ENCODE data around the gene SALL2. TPM values are rescaled to one million over a fixed set of nuclear protein-coding genes. Genes with fewer than 3 reads are reported as not detected.

SALL2 gene
- total and polyA plus RNA-seq, 2 of the 8 experiments (the other 6 are each of a cell fraction or from before 2014, with no cell fraction given) = 310 to 360 TPM

GRCh38 chr14:21529515-21529914 is 3.4 kb upstream of the SALL2 start (continued):
- TF ChIP-seq RNF2 (IDR thresholded peaks at IDR 0.05; ENCODE audit: borderline replicate concordance, low read depth, low read length, missing control alignments, poor library complexity, severe bottlenecking) = no peak
- no peak for TF ChIP-seq ASH2L (IDR thresholded peaks at IDR 0.05; ENCODE audit: low read length)
- no peak for TF ChIP-seq GTF2F1 (IDR thresholded peaks at IDR 0.05; ENCODE audit: borderline replicate concordance, low read depth, low read length)
